Effector memory CD4-positive, alpha-beta T cell (primary cell): ENCODE results near the gene USP35.

Experiments used
- DNase-seq, 3 donors: peaks; one replicate each; pipeline ENCODE4 v3.0.0-alpha.2; 2020
- H3K27ac ChIP-seq: 2 replicates; pipeline ENCODE4 v1.7.0; 2013; ENCODE audit warnings: mild to moderate bottlenecking, low read length, moderate library complexity; ENCODE audit not compliant: insufficient read depth, poor library complexity, severe bottlenecking
- H3K27me3 ChIP-seq: replicated peaks from 2 replicates; pipeline ENCODE4 v1.7.0; 2013; ENCODE audit warnings: mild to moderate bottlenecking, low read length; ENCODE audit not compliant: insufficient read depth, control insufficient read depth, poor library complexity, severe bottlenecking
- H3K36me3 ChIP-seq: 2 replicates; pipeline ENCODE4 v1.7.0; 2013; ENCODE audit warnings: mild to moderate bottlenecking, low read length, moderate library complexity; ENCODE audit not compliant: control insufficient read depth, insufficient read depth
- H3K4me1 ChIP-seq: 2 replicates; pipeline ENCODE4 v1.7.0; 2013; ENCODE audit warnings: low read length, mild to moderate bottlenecking; ENCODE audit not compliant: control insufficient read depth, insufficient read depth, poor library complexity, severe bottlenecking
- H3K4me3 ChIP-seq: 2 replicates; pipeline ENCODE4 v1.7.0; 2013; ENCODE audit warnings: low read length, low read depth, mild to moderate bottlenecking; ENCODE audit not compliant: insufficient read depth, poor library complexity, severe bottlenecking
- H3K9me3 ChIP-seq: 2 replicates; pipeline ENCODE4 v1.7.0; 2013; ENCODE audit warnings: mild to moderate bottlenecking, low read length, moderate library complexity; ENCODE audit not compliant: control insufficient read depth

USP35 gene

GRCh38 chr11:78195917-78196560, 7.3 kb downstream of the USP35 start:
- no peaks in the 10 kb centered on the region for H3K36me3 ChIP-seq
- H3K9me3 ChIP-seq: no peaks in the 10 kb centered on the region
- DNase-seq: no peak
- H3K27me3 ChIP-seq: no peaks in the 10 kb centered on the region
- H3K4me1 ChIP-seq: peaks cover 2% of the 10 kb centered on the region
- H3K27ac ChIP-seq: no peak overlapping the region
- H3K4me3 ChIP-seq: no peak overlapping the region

DNA sequence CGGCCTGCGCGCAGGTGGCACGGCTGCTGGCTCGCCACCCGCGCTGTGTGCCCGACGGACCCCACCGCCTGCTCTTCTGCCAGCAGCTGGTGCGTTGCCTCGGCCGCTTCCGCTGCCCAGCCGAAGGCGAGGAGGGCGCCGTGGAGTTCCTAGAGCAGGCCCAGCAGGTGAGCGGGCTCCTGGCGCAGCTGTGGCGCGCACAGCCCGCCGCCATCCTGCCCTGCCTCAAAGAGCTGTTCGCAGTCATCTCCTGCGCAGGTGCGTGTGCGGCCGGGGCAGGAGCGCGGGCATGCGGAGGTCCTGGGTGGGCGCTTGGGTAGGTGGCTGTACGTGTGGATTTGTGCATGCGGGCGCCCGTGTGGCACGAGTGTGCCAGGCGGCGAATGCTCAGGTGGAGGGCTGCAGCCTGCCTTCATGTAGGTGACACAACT, 8.0 kb downstream of the USP35 start:
- no peak for DNase-seq
- H3K27me3 ChIP-seq: no peaks in the 10 kb centered on the region
- no peaks in the 10 kb centered on the region for H3K36me3 ChIP-seq
- no peak overlapping the region for H3K27ac ChIP-seq
- H3K9me3 ChIP-seq: no peaks in the 10 kb centered on the region
- H3K4me1 ChIP-seq: peaks cover 8% of the 10 kb centered on the region
- H3K4me3 ChIP-seq: no peak overlapping the region

DNA sequence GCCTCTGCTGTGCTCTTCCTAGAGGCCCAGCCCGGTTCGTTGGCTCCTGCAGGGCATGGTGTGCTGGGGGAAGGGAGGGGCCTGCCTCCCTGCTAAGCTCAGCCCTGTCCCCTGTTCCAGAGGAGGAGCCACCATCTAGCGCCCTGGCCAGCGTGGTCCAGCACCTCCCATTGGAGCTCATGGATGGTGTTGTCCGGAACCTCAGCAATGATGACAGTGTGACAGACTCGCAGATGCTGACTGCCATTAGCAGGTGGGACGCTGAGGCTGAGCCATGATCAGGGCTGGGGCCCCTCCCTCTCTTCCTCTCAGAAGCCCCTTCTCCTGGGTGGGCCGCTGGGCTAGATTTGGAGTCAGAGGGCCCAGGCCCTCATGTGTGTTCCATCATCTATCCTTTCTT, 9.1 kb downstream of the USP35 start:
- no peak overlapping the region for H3K27ac ChIP-seq
- DNase-seq: no peak
- no peak overlapping the region for H3K4me3 ChIP-seq
- no peaks in the 10 kb centered on the region for H3K36me3 ChIP-seq
- no peaks in the 10 kb centered on the region for H3K27me3 ChIP-seq
- H3K9me3 ChIP-seq: no peaks in the 10 kb centered on the region
- H3K4me1 ChIP-seq: peaks cover 18% of the 10 kb centered on the region

DNA sequence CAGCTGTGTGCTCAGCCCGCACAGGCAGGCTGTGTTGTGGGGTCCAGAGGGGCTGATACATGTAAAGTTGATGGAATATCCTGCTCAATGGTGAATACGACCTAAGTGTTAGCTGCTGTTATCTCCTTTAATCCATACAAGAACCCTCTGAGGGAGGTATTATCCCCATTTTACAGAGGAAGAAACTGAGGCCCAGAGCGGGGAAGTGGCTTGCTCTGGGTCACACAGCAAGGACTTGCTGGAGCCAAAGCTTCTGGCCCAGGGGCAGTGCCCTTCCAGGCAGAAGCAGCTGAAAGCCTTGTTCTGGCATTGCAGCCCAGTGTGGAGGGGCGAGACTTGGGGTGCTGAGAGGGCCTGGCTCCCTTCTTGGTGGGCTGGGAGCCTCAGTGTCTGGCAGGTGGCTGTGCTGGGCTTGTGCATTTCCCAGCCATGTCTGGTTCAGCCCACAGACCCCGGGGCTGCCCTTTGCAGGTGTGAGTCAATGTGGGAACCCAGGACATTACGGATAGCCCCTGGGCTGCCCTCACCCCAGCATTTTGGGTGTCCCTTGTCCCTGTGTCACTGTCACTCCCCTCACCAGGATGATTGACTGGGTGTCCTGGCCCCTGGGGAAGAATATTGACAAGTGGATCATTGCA, 10.4 kb downstream of the USP35 start:
- DNase-seq: no peak
- H3K36me3 ChIP-seq: no peaks in the 10 kb centered on the region
- no peak overlapping the region for H3K27ac ChIP-seq
- H3K27me3 ChIP-seq: no peaks in the 10 kb centered on the region
- H3K4me1 ChIP-seq: peaks cover 18% of the 10 kb centered on the region
- H3K4me3 ChIP-seq: no peak overlapping the region
- no peaks in the 10 kb centered on the region for H3K9me3 ChIP-seq

DNA sequence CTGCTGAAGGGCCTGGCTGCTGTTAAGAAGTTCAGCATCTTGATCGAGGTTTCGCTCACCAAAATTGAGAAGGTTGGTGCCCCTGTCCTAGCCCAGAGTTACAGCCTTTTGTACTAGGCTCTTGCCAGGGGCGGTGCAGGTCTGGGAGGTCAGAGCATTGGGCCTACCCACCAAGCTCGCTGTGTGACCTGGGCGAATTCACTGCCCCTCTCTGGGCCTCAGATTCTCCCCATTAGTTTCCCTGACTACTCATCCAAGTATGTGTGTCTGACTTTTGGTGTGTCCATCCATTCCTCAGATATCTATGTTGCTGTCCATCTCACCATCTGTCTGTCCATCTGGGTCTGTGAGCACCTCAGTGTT, 10.9 kb downstream of the USP35 start:
- Histone ChIP-seq H3K4me3 (no peak overlapping the region), H3K36me3 (no peaks in the 10 kb centered on the region), H3K27me3 (no peaks in the 10 kb centered on the region), H3K27ac (no peak overlapping the region), H3K9me3 (no peaks in the 10 kb centered on the region), H3K4me1 (peaks cover 18% of the 10 kb centered on the region)
- DNase-seq: no peak

DNA sequence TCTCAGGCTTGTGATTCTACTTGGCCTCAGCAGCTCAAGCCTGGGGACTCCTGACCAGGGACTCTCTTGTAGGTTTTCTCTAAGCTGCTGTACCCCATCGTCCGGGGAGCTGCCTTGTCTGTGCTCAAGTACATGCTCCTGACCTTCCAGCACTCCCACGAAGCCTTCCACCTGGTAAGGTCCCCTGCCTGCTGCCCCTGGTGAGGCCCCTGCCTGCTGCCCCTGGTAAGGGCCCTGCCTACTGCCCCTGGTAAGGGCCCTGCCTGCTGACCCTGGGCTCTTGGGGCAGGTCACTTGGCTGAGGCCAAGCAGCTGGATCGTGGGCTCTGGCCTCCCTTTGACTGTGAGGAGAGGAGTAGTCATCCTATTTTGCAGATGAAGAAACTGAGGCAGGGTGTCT, 11.3 kb downstream of the USP35 start:
- Histone ChIP-seq H3K27me3 (no peaks in the 10 kb centered on the region), H3K4me1 (peaks cover 18% of the 10 kb centered on the region), H3K27ac (no peak overlapping the region), H3K4me3 (no peak overlapping the region), H3K9me3 (no peaks in the 10 kb centered on the region), H3K36me3 (no peaks in the 10 kb centered on the region)
- DNase-seq: no peak

- H3K4me1 ChIP-seq: peaks cover 18% of the 10 kb centered on the region
- H3K27ac ChIP-seq: no peak overlapping the region
- H3K4me3 ChIP-seq: no peak overlapping the region
- no peaks in the 10 kb centered on the region for H3K9me3 ChIP-seq
- H3K27me3 ChIP-seq: no peaks in the 10 kb centered on the region
- DNase-seq: no peak
- no peaks in the 10 kb centered on the region for H3K36me3 ChIP-seq
These were observed 11.8 kb downstream of the USP35 start for GRCh38 chr11:78200553-78200952.

GRCh38 chr11:78201096-78201818, 12.5 kb downstream of the USP35 start:
- Histone ChIP-seq H3K27ac (peak overlapping the region; percentile 88), H3K4me3 (no peak overlapping the region), H3K9me3 (no peaks in the 10 kb centered on the region), H3K4me1 (peaks cover 18% of the 10 kb centered on the region), H3K36me3 (no peaks in the 10 kb centered on the region), H3K27me3 (no peaks in the 10 kb centered on the region)
- no peak for DNase-seq

- H3K4me1 ChIP-seq: peaks cover 18% of the 10 kb centered on the region
- peak overlapping the region; percentile 41 for H3K4me3 ChIP-seq
- H3K27ac ChIP-seq: peak overlapping the region; percentile 88
- no peaks in the 10 kb centered on the region for H3K27me3 ChIP-seq
- H3K9me3 ChIP-seq: no peaks in the 10 kb centered on the region
- peak; percentile 63 to 73 (median 64) for DNase-seq
- peaks cover 6% of the 10 kb centered on the region for H3K36me3 ChIP-seq
These were observed 14.0 kb downstream of the USP35 start for GRCh38 chr11:78202733-78203167.

DNA sequence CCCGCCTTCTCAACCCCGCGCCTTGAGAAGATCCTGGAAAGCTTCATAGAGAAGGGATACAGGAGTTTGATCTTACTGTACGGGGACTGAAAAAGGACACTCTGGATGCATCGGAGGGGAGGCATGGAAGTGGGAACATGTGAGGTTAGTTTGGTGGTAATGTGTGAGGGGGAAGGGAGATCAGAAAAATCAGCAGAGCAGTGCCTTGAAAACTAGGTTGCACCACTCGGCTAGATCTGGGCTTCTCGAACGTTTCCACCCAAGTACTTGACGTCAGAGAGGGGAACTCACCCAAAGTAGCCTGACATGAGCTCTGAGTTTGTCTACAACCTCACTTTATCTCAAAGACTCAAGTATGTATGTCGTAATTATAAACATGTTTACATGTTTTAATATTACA, 14.5 kb downstream of the USP35 start:
- Histone ChIP-seq H3K4me1 (peaks cover 18% of the 10 kb centered on the region), H3K27ac (peak overlapping the region; percentile 88), H3K27me3 (no peaks in the 10 kb centered on the region), H3K36me3 (peaks cover 9% of the 10 kb centered on the region), H3K4me3 (peak overlapping the region; percentile 41), H3K9me3 (no peaks in the 10 kb centered on the region)
- DNase-seq: peak; percentile 53 to 65 (median 56)
